GM19035 (cell line): ENCODE results near the gene ACAP3.
A peak's percentile ranks its signal among the peaks of the same experiment; 100 is the strongest.
"Not testable (repeated sequence)": the region's sequence is repeated elsewhere in the genome, so short reads cannot be mapped to it uniquely, and the experiment has no call there.

ENCODE experiments used
- ATAC-seq: cut with Tn5 transposase; IDR thresholded peaks from one replicate; pipeline ENCODE4 v1.9.1; 2021; ENCODE audit not compliant: unreplicated experiment

Gene ACAP3

GRCh38 chr1:1268284-1268682, 39.4 kb downstream of the ACAP3 start:
- ATAC-seq = no peak

GRCh38 chr1:1267488-1268283, 40.0 kb downstream of the ACAP3 start:
- no peak for ATAC-seq

- no peak for ATAC-seq
Observed at GRCh38 chr1:1264868-1265272, 42.9 kb downstream of the ACAP3 start.

- no peak for ATAC-seq
Observed at GRCh38 chr1:1264026-1264425, 43.7 kb downstream of the ACAP3 start.

GRCh38 chr1:1262758-1263157, 45.0 kb downstream of the ACAP3 start:
- no peak for ATAC-seq

GRCh38 chr1:1262071-1262470, 45.7 kb downstream of the ACAP3 start:
- no peak for ATAC-seq

GRCh38 chr1:1260843-1261560, 46.7 kb downstream of the ACAP3 start:
- ATAC-seq = no peak

- ATAC-seq = no peak
Observed at GRCh38 chr1:1259951-1260600, 47.7 kb downstream of the ACAP3 start.

- no peak for ATAC-seq
Observed at GRCh38 chr1:1259540-1259939, 48.2 kb downstream of the ACAP3 start.

GRCh38 chr1:1259119-1259488, 48.6 kb downstream of the ACAP3 start:
- no peak for ATAC-seq

- ATAC-seq = no peak
Observed at GRCh38 chr1:1256956-1257871, 50.5 kb downstream of the ACAP3 start.

- ATAC-seq = no peak
Observed at GRCh38 chr1:1255611-1256010, 52.1 kb downstream of the ACAP3 start.

GRCh38 chr1:1255078-1255477, 52.7 kb downstream of the ACAP3 start:
- no peak for ATAC-seq

GRCh38 chr1:1254667-1254998, 53.1 kb downstream of the ACAP3 start:
- no peak for ATAC-seq

GRCh38 chr1:1253972-1254666, 53.6 kb downstream of the ACAP3 start:
- ATAC-seq = no peak

GRCh38 chr1:1253314-1253713, 54.4 kb downstream of the ACAP3 start:
- ATAC-seq = no peak

GRCh38 chr1:1250786-1251284, 56.9 kb downstream of the ACAP3 start:
- ATAC-seq = peak; percentile 70

GRCh38 chr1:1248009-1248913, 59.5 kb downstream of the ACAP3 start:
- not testable (repeated sequence) for ATAC-seq

GRCh38 chr1:1247341-1247913, 60.3 kb downstream of the ACAP3 start:
- ATAC-seq = no peak
